ENCODE data around the gene BCL11A.

Gene BCL11A

DNA sequence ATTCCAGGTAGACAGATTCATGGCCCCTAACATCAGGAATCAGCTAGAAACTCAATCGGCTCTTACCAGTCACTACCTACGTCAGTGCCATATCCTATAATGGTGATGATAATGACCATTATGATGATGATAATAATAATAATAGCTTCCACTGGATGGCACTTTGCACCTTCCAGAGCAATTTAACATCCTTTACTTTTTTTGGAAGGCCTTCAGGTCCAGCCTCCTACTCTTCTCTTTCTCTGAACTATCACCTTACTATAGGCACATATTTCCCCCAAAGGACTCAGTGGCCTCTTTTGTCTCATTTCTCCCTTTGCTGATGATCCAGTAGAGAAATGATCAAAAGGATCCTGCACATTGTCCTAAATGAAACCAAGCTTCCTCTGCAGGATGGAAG is 56.0 kb downstream of the BCL11A start:
- in situ Hi-C loops (cut with MboI; ENCODE audit: low pct_unique_long_range_greater_than_20kb, low sequenced_read_pairs), result no loop called here

GRCh38 chr2:60496956-60497355 is 56.5 kb downstream of the BCL11A start:
- in situ Hi-C loops (cut with MboI; ENCODE audit: low pct_unique_long_range_greater_than_20kb, low sequenced_read_pairs), result no loop called here
- no peak for DNase-seq

More for the DNA sequence above, 56.0 kb downstream of the BCL11A start:
- no peak for DNase-seq

- no peak for DNase-seq
- in situ Hi-C loops (cut with MboI; ENCODE audit: low pct_unique_long_range_greater_than_20kb, low sequenced_read_pairs), result no loop called here
Observed at GRCh38 chr2:60496475-60496874, 57.0 kb downstream of the BCL11A start.

DNA sequence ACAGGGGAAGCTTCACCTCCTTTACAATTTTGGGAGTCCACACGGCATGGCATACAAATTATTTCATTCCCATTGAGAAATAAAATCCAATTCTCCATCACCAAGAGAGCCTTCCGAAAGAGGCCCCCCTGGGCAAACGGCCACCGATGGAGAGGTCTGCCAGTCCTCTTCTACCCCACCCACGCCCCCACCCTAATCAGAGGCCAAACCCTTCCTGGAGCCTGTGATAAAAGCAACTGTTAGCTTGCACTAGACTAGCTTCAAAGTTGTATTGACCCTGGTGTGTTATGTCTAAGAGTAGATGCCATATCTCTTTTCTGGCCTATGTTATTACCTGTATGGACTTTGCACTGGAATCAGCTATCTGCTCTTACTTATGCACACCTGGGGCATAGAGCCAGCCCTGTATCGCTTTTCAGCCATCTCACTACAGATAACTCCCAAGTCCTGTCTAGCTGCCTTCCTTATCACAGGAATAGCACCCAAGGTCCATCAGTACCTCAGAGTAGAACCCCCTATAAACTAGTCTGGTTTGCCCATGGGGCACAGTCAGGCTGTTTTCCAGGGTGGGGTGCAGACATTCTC is 58.3 kb downstream of the BCL11A start:
- DNase-seq, result no peak
- in situ Hi-C loops (cut with MboI; ENCODE audit: low pct_unique_long_range_greater_than_20kb, low sequenced_read_pairs), result no loop called here

DNA sequence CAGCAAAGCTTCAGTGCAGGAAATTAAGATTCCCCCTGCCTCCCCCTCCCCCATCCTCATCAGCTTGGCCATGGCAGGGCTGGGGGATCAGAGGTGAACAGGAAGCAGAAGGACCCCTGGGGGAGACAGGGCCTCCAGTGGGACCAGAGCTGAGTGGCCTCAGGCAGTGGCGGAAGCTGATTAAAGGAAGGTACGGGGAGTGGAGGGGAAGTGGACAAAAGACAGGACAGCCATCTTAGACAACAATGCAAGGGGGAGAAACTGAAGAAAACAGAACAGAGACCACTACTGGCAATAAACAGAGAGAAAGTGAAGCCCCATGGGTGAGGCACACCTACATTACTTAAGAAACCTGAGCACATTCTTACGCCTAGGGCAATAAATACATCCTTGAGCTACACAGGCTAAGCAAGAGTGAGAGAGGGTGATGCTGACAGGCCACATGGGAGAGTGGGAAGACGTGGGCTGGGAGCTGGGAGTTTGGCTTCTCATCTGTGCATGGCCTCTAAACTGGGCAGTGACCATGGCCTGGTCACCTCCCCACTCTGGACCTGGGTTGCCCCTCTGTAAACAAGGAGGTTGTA is 59.6 kb downstream of the BCL11A start:
- in situ Hi-C loops (cut with MboI; ENCODE audit: low pct_unique_long_range_greater_than_20kb, low sequenced_read_pairs), result no loop called here
- no peak for DNase-seq

- DNase-seq, result no peak
- in situ Hi-C loops (cut with MboI; ENCODE audit: low pct_unique_long_range_greater_than_20kb, low sequenced_read_pairs), result no loop called here
Observed at GRCh38 chr2:60492548-60492947, 60.9 kb downstream of the BCL11A start.

GRCh38 chr2:60490848-60491247 is 62.6 kb downstream of the BCL11A start:
- in situ Hi-C loops (cut with MboI; ENCODE audit: low pct_unique_long_range_greater_than_20kb, low sequenced_read_pairs), result no loop called here
- DNase-seq, result no peak

- in situ Hi-C loops (cut with MboI; ENCODE audit: low pct_unique_long_range_greater_than_20kb, low sequenced_read_pairs), result no loop called here
Observed at GRCh38 chr2:60490441-60490840, 63.0 kb downstream of the BCL11A start.

GRCh38 chr2:60489289-60489688 is 64.2 kb downstream of the BCL11A start:
- in situ Hi-C loops (cut with MboI; ENCODE audit: low pct_unique_long_range_greater_than_20kb, low sequenced_read_pairs), result no loop called here
- DNase-seq, result no peak

More at GRCh38 chr2:60490441-60490840, 63.0 kb downstream of the BCL11A start:
- no peak for DNase-seq

DNA sequence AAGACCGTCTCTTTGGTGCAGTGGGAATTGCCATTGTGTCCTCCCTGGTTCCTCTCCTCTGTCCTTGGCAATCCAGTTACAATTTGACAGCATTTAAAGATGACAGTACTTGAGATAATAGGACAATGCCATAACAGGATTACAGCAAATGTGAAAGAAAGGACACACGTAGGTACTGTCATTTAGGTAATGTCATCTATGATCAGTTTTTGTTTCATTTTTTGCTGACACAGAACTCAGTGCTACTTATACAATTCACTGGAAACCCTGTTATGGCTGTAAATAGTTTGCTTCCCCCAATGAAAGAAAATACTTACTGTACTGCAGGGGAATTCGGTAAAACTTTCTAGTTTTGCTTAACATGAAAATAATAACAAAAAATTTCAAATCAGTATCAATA is 65.2 kb downstream of the BCL11A start:
- in situ Hi-C loops (cut with MboI; ENCODE audit: low pct_unique_long_range_greater_than_20kb, low sequenced_read_pairs), result no loop called here
- no peak for DNase-seq

- DNase-seq, result no peak
- in situ Hi-C loops (cut with MboI; ENCODE audit: low pct_unique_long_range_greater_than_20kb, low sequenced_read_pairs), result no loop called here
Observed at GRCh38 chr2:60487174-60487573, 66.3 kb downstream of the BCL11A start.

GRCh38 chr2:60486551-60486950 is 66.9 kb downstream of the BCL11A start:
- DNase-seq, result no peak
- in situ Hi-C loops (cut with MboI; ENCODE audit: low pct_unique_long_range_greater_than_20kb, low sequenced_read_pairs), result no loop called here

GRCh38 chr2:60486067-60486466 is 67.4 kb downstream of the BCL11A start:
- DNase-seq, result no peak

GRCh38 chr2:60485550-60485949 is 67.9 kb downstream of the BCL11A start:
- in situ Hi-C loops (cut with MboI; ENCODE audit: low pct_unique_long_range_greater_than_20kb, low sequenced_read_pairs), result no loop called here
- DNase-seq, result no peak

More at GRCh38 chr2:60486067-60486466, 67.4 kb downstream of the BCL11A start:
- in situ Hi-C loops (cut with MboI; ENCODE audit: low pct_unique_long_range_greater_than_20kb, low sequenced_read_pairs), result no loop called here

GRCh38 chr2:60485055-60485454 is 68.4 kb downstream of the BCL11A start:
- in situ Hi-C loops (cut with MboI; ENCODE audit: low pct_unique_long_range_greater_than_20kb, low sequenced_read_pairs), result no loop called here
- no peak for DNase-seq

GRCh38 chr2:60484133-60484645 is 69.3 kb downstream of the BCL11A start:
- in situ Hi-C loops (cut with MboI; ENCODE audit: low pct_unique_long_range_greater_than_20kb, low sequenced_read_pairs), result no loop called here
- peak; percentile 17 for DNase-seq

DNA sequence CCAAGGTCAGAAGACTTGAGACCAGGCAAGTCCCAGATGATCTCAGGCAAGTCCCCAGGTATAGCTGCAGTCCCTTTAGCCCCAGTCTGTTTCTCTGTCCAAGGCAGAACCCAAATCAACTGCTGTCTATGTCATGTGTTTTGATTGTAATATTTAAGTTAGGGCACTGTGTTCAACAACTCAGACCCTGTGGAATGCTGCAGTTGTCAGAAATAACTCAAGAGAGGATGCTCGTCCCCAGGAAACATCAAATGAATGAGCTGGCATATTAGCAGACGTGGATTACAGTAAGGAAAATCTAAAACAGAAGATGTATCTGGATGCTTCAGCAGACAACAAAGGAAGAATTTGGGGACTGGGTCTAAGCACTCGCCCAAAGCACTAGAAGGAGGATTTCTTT is 70.1 kb downstream of the BCL11A start:
- DNase-seq, result no peak
- in situ Hi-C loops (cut with MboI; ENCODE audit: low pct_unique_long_range_greater_than_20kb, low sequenced_read_pairs), result no loop called here

- no peak for DNase-seq
- in situ Hi-C loops (cut with MboI; ENCODE audit: low pct_unique_long_range_greater_than_20kb, low sequenced_read_pairs), result no loop called here
Observed at GRCh38 chr2:60482222-60482621, 71.2 kb downstream of the BCL11A start.

DNA sequence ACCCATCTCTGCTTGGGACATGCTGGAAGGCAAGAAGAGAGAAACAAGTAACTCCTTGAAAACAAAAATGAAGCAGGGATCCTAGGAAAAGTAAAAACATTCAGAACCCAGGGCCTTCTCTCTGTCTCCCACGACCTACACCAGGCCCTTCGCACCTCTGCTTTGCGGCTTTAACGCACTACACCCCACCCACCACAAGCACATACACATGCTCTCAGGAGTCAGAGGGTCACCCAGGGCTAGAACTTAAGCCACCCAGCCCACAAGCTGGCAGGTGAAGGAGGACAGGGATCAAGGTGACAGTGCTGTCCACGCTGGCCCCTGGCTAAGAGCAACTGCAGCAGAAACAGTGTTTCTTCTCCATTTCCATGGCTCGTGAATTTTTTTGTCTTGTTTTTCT is 72.2 kb downstream of the BCL11A start:
- DNase-seq, result no peak
- in situ Hi-C loops (cut with MboI; ENCODE audit: low pct_unique_long_range_greater_than_20kb, low sequenced_read_pairs), result no loop called here

DNA sequence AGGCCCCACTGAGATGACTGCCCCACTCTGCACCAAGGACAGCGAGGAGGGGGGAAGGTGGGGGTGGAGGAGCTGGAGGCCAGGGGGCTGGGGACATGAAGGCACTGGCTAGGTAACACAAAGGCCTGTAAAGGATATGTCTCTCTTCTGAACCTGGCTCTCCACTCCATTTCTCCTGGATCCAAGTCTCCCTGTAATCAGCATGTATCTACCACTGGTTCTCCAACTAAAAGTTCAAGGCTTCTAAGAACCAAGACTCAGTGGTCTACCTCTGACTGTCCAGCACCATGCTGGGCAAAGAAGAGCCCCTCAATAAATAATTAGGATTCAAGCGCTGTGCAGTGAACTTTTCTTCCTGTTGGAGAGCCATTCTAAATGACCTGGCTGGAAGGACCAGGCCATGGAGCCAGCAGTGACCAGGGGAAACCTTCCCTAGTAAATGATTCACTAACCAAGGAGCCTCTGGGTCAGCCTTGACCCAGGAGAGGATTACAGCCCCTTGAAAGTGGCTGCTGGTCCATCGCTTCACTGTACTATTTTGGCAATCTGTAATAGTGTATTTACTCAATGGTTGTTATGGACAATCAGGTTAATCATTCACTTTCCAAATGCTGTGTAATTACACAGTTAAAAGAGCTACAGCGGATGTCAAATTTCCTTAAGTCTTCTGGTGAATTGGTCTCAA is 73.2 kb downstream of the BCL11A start:
- DNase-seq, result no peak
- in situ Hi-C loops (cut with MboI; ENCODE audit: low pct_unique_long_range_greater_than_20kb, low sequenced_read_pairs), result no loop called here

Measured in KBM-7 (cell line).